Neural crest cell (in vitro differentiated cells): ENCODE data around the gene GJA3. TPM values are rescaled to one million over a fixed set of nuclear protein-coding genes. Genes with fewer than 3 reads are reported as not detected.

Experiments
- DNase-seq: peaks from one replicate; pipeline ENCODE4 v3.0.0; 2021; ENCODE audit warnings: low read depth, mixed read lengths, low spot score
- H3K27ac Mint-ChIP-seq: one replicate; pipeline ENCODE4 v1.8.0; 2021; ENCODE audit warnings: mild to moderate bottlenecking, mixed read lengths; ENCODE audit not compliant: unreplicated experiment
- H3K27me3 Mint-ChIP-seq: 2 replicates; pipeline ENCODE4 v1.8.0; 2021; ENCODE audit warnings: low read depth, mild to moderate bottlenecking, mixed read lengths
- H3K36me3 Mint-ChIP-seq: 2 replicates; pipeline ENCODE4 v1.8.0; 2021; ENCODE audit warnings: low read depth, mild to moderate bottlenecking, mixed read lengths
- H3K4me1 Mint-ChIP-seq: 2 replicates; pipeline ENCODE4 v1.8.0; 2021; ENCODE audit warnings: mixed read lengths
- H3K4me3 Mint-ChIP-seq: one replicate; pipeline ENCODE4 v1.8.0; 2021; ENCODE audit warnings: mild to moderate bottlenecking, mixed read lengths
- H3K9me3 Mint-ChIP-seq: 2 replicates; pipeline ENCODE4 v1.8.0; 2021; ENCODE audit warnings: mixed read lengths
- CTCF ChIP-seq: fragments of 200-600 bp; sonication (generic); conservative IDR thresholded peaks from 2 replicates; pipeline ENCODE4 v1.5.0; 2021; ENCODE audit warnings: antibody characterized with exemption, mild to moderate bottlenecking
- total RNA-seq: library from RNA; stranded (reverse); gene quantifications from 2 replicates; pipeline ENCODE4 v1.2.1, GENCODE V29; 2021

The GJA3 gene
- total RNA-seq, 1 donor from 2014 or later, result not detected

- no peaks in the 10 kb centered on the region for H3K9me3 Mint-ChIP-seq
- no peak overlapping the region for H3K27ac Mint-ChIP-seq
- H3K4me1 Mint-ChIP-seq, result peaks cover 14% of the 10 kb centered on the region
- no peak for TF ChIP-seq CTCF
- no peak overlapping the region for H3K4me3 Mint-ChIP-seq
- no peak for DNase-seq
- no peaks in the 10 kb centered on the region for H3K36me3 Mint-ChIP-seq
- H3K27me3 Mint-ChIP-seq, result peaks cover 53% of the 10 kb centered on the region
These were observed 12.4 kb upstream of the GJA3 start for GRCh38 chr13:20173116-20173746.

DNA sequence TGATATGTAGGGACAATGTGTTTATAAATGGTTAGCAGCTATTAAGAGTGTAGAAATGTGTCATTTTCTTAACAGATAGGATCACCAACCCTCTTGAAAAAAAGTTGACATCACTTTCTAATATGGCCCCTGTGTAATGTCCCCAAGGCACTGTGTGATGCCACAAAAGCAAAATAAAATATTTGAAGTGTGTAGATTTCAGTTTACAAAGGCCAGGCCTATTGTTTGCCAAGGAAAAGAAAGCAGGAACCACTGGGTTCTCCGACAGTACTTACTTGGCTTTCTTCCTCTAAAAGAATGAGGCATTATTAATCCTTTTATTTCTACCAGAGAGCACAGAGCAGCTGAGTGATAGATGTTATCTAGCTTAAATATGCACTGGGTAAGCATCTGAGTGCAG is 10.5 kb upstream of the GJA3 start:
- peaks cover 63% of the 10 kb centered on the region for H3K27me3 Mint-ChIP-seq
- TF ChIP-seq CTCF, result no peak
- no peaks in the 10 kb centered on the region for H3K36me3 Mint-ChIP-seq
- H3K4me1 Mint-ChIP-seq, result peaks cover 9% of the 10 kb centered on the region
- DNase-seq, result no peak
- H3K4me3 Mint-ChIP-seq, result no peak overlapping the region
- no peaks in the 10 kb centered on the region for H3K9me3 Mint-ChIP-seq
- no peak overlapping the region for H3K27ac Mint-ChIP-seq

DNA sequence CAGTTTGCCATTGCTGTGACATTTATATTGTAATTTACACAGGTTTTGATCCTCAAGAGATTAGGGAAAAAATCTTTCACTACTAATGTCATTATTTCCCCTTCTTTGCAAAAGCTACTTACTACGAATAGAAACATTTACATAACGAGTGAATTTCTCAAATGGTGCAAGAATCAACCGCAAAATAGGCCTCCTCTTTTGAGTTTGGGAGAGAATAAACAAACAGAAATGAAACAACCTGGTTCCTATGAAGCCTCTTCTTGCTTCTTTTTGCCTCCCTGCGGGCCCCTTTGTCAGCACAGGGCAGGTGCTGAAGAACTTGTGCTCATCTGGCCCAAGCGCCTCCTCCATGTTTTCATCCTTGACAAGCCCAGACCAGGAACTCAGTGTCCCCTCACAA is 10.1 kb upstream of the GJA3 start:
- Mint-ChIP-seq H3K27me3 (peaks cover 65% of the 10 kb centered on the region), H3K36me3 (no peaks in the 10 kb centered on the region), H3K27ac (no peak overlapping the region), H3K4me3 (no peak overlapping the region), H3K4me1 (peaks cover 9% of the 10 kb centered on the region), H3K9me3 (no peaks in the 10 kb centered on the region)
- no peak for DNase-seq
- TF ChIP-seq CTCF, result no peak

DNA sequence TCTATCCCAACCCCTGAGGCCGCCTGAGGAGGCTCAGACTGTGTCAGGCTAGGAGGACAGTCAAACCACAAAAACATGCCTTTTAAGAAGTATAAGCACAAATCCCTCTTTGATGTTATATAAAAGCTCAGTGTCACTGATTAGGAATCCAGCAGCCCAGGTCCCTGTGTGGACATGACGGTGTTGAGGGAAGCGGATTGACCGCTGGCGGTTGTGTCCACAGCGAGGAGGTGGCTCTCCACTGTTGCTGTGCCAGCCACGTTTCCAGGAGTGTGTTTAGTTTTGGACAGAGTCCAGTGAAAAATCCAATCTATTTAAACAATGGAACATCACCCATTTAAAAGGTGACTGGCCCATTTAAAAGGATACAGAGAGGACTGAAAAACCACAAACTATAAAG is 7.5 kb upstream of the GJA3 start:
- Mint-ChIP-seq H3K27ac (no peak overlapping the region), H3K9me3 (no peaks in the 10 kb centered on the region)
- TF ChIP-seq CTCF, result no peak

GRCh38 chr13:20165417-20166257 is 4.8 kb upstream of the GJA3 start:
- no peak overlapping the region for H3K4me3 Mint-ChIP-seq
- no peaks in the 10 kb centered on the region for H3K36me3 Mint-ChIP-seq
- no peak for TF ChIP-seq CTCF
- peaks cover 70% of the 10 kb centered on the region for H3K27me3 Mint-ChIP-seq
- H3K9me3 Mint-ChIP-seq, result no peaks in the 10 kb centered on the region
- peaks cover 4% of the 10 kb centered on the region for H3K4me1 Mint-ChIP-seq
- no peak overlapping the region for H3K27ac Mint-ChIP-seq
- DNase-seq, result no peak

More for the DNA sequence above, 7.5 kb upstream of the GJA3 start:
- Mint-ChIP-seq H3K27me3 (peaks cover 65% of the 10 kb centered on the region), H3K36me3 (no peaks in the 10 kb centered on the region), H3K4me3 (no peak overlapping the region), H3K4me1 (peaks cover 2% of the 10 kb centered on the region)
- DNase-seq, result no peak
